Pancreas (tissue), 10 donors: Measurements from ENCODE around the gene P4HTM. TPM values are rescaled to one million over a fixed set of nuclear protein-coding genes. Genes with fewer than 3 reads are reported as not detected.

Source experiments
- ATAC-seq, 4 donors: fragments of 200-7000 bp; cut with Tn5 transposase; one replicate each; pipeline versions ENCODE4 v1.8.0 to v1.9.1; 2020; ENCODE audit warnings: mild to moderate bottlenecking in 4 of 4, moderate library complexity in 4 of 4
- DNase-seq, 6 donors: peaks; one replicate each; pipeline ENCODE4 v3.0.0-alpha.2; 2020
- FAIRE-seq: peaks from 2 replicates; lab custom pipeline; 2012; peaks lifted over from hg19 to GRCh38; lab: Jason Lieb, UNC
- H3K27ac ChIP-seq, 4 donors: fragments of 200-600 bp; sonication (generic); 1 replicate in 3 of 4; 2 replicates in 1 of 4; pipeline versions ENCODE4 v1.5.0 to v1.8.0; 2020
- H3K27me3 ChIP-seq, 4 donors: fragments of 200-600 bp; one replicate each; pipeline ENCODE4 v1.8.0; 2021
- H3K36me3 ChIP-seq, 3 donors: fragments of 200-600 bp; sonication (generic) in 1 of 3; one replicate each; pipeline versions ENCODE4 v1.5.0 to v1.8.0; 2020 to 2021
- H3K4me1 ChIP-seq, 3 donors: fragments of 200-600 bp; one replicate each; pipeline ENCODE4 v1.8.0; 2021
- H3K4me3 ChIP-seq, 4 donors: fragments of 200-600 bp; sonication (generic) in 2 of 4; one replicate each; pipeline versions ENCODE4 v1.5.0 to v1.8.0; 2020 to 2021
- H3K9me3 ChIP-seq, 4 donors: fragments of 200-600 bp; one replicate each; pipeline ENCODE4 v1.8.0; 2021
- CTCF ChIP-seq, 4 donors: fragments of 200-600 bp; sonication (generic) in 3 of 4; IDR thresholded peaks; one replicate each; pipeline versions ENCODE4 v1.5.0 to v1.8.0; 2021; ENCODE audit warnings: antibody characterized with exemption in 4 of 4
- WGBS, 2 donors: extraction: QIAGEN DNeasy Blood & Tissue Kit; methylation state at CpG; one replicate each; pipeline ENCODE4 v1.1.7; 2013; 5-methylcytosine and 5-hydroxymethylcytosine counted together
- intact Hi-C, 3 donors: fragments of 100-400 bp; cut with DNase I; formaldehyde crosslinking; loops; one replicate each; pipeline versions ENCODE4 v1.11.1 to v1.14.2; 2022
- polyA plus RNA-seq, 2 donors: library from polyadenylated mRNA; stranded (reverse); fragments of 200-250 nt; gene quantifications; one replicate each; pipeline ENCODE4 v1.2.3, GENCODE V29; 2013
- total RNA-seq, 6 donors: library from RNA; stranded (reverse); fragmentation: NEBNext Ultra II Directional in 4 of 6; extraction: Animal tissue kit (Norgen Biotek cat#: 25700) in 4 of 6; gene quantifications; one replicate each; pipeline versions ENCODE4 v1.2.1 to v1.2.4, GENCODE V29; 2021 to 2023
- donor health status: healthy with polysubstance abuse.
- donor health status: DM: no; HTN: no; CAD: no; lungs with moderate emphysema.
- donor health status: DM: no; HTN: no; CAD: no.
- donor health status: control.
- donor health status: control.
- donor health status: Bipolar disorder and iron deficiency.
- donor health status: DM: yes; HTN: yes; CAD: no.
- donor health status: DM: no; HTN: no; CAD: no.
- donor health status: DM: no; HTN: no; CAD: no.
- donor health status: DM: yes; HTN: yes; CAD: no.

Gene P4HTM
- total and polyA plus RNA-seq, 8 donors = 29.9 to 108 (median 41.4) TPM

GRCh38 chr3:48960841-48961413 lies 29.1 kb upstream of the P4HTM start:
- no peaks in the 10 kb centered on the region for H3K27me3 ChIP-seq
- H3K9me3 ChIP-seq = no peaks in the 10 kb centered on the region
- FAIRE-seq (no peak), DNase-seq (no peak), ATAC-seq (no peak)
- H3K36me3 ChIP-seq = peaks cover 0 to 3% (median 0%) of the 10 kb centered on the region in 3 donors
- 90% methylated on average over 4 of the region's 4 CpGs for WGBS, 2 donors
- H3K27ac ChIP-seq = no peak overlapping the region
- H3K4me1 ChIP-seq = no peaks in the 10 kb centered on the region
- intact Hi-C loops = no loop called here
- TF ChIP-seq CTCF (IDR thresholded peaks at IDR 0.05) = no peak
- H3K4me3 ChIP-seq = no peak overlapping the region

- 84% methylated on average over 2 of the region's 2 CpGs for WGBS, 2 donors
- H3K36me3 ChIP-seq = peaks cover 0 to 7% (median 3%) of the 10 kb centered on the region in 3 donors
- no peaks in the 10 kb centered on the region for H3K27me3 ChIP-seq
- no peak overlapping the region for H3K27ac ChIP-seq
- no peak for FAIRE-seq
- intact Hi-C loops = no loop called here
- no peak for TF ChIP-seq CTCF (IDR thresholded peaks at IDR 0.05)
- no peak for DNase-seq
- H3K4me3 ChIP-seq = no peak overlapping the region
- ATAC-seq = no peak
- no peaks in the 10 kb centered on the region for H3K4me1 ChIP-seq
- no peaks in the 10 kb centered on the region for H3K9me3 ChIP-seq
Measured at GRCh38 chr3:48962340-48962739, 27.7 kb upstream of the P4HTM start.

GRCh38 chr3:48962939-48963338 lies 27.1 kb upstream of the P4HTM start:
- H3K4me1 ChIP-seq = no peaks in the 10 kb centered on the region
- no peak overlapping the region for H3K4me3 ChIP-seq
- WGBS, 2 donors = 82 to 83% methylated on average over 4 of the region's 4 CpGs
- intact Hi-C loops = no loop called here
- no peak for TF ChIP-seq CTCF (IDR thresholded peaks at IDR 0.05)
- H3K36me3 ChIP-seq = peaks cover 0 to 9% (median 3%) of the 10 kb centered on the region in 3 donors
- no peak for FAIRE-seq
- H3K9me3 ChIP-seq = no peaks in the 10 kb centered on the region
- no peak overlapping the region for H3K27ac ChIP-seq
- no peaks in the 10 kb centered on the region for H3K27me3 ChIP-seq
- no peak for DNase-seq
- no peak for ATAC-seq

GRCh38 chr3:48963591-48963990 lies 26.4 kb upstream of the P4HTM start:
- H3K27ac ChIP-seq = no peak overlapping the region
- no peaks in the 10 kb centered on the region for H3K4me1 ChIP-seq
- no peak overlapping the region for H3K4me3 ChIP-seq
- no peaks in the 10 kb centered on the region for H3K27me3 ChIP-seq
- H3K36me3 ChIP-seq = peaks cover 0 to 11% (median 3%) of the 10 kb centered on the region in 3 donors
- FAIRE-seq (no peak), ATAC-seq (no peak), DNase-seq (no peak)
- intact Hi-C loops = no loop called here
- no peaks in the 10 kb centered on the region for H3K9me3 ChIP-seq
- WGBS, 2 donors = 83 to 84% methylated on average over 2 of the region's 2 CpGs
- no peak for TF ChIP-seq CTCF (IDR thresholded peaks at IDR 0.05)

- FAIRE-seq (no peak), DNase-seq (no peak), ATAC-seq (no peak)
- intact Hi-C loops = no loop called here
- no peak overlapping the region for H3K27ac ChIP-seq
- no peak overlapping the region for H3K4me3 ChIP-seq
- no peak for TF ChIP-seq CTCF (IDR thresholded peaks at IDR 0.05)
- WGBS, 2 donors = 93 to 97% methylated on average over 3 of the region's 3 CpGs
- no peaks in the 10 kb centered on the region for H3K9me3 ChIP-seq
- H3K36me3 ChIP-seq = peaks cover 3 to 38% (median 8%) of the 10 kb centered on the region in 3 donors
- H3K27me3 ChIP-seq = no peaks in the 10 kb centered on the region
- H3K4me1 ChIP-seq = no peaks in the 10 kb centered on the region
Measured at GRCh38 chr3:48966367-48966766, 23.7 kb upstream of the P4HTM start.
